Left lung (tissue), 10 donors: ENCODE data around the gene SIDT1. TPM values are rescaled to one million over a fixed set of nuclear protein-coding genes. Genes with fewer than 3 reads are reported as not detected.

ENCODE experiments used
- ATAC-seq: fragments of 200-7000 bp; cut with Tn5 transposase; one replicate; pipeline ENCODE4 v1.9.1; 2020; ENCODE audit warnings: moderate library complexity
- DNase-seq, 4 donors: peaks; one replicate each; pipeline ENCODE4 v3.0.0-alpha.2; 2013 to 2020
- H3K27ac ChIP-seq, 2 donors: fragments of 200-600 bp; sonication (generic) in 1 of 2; one replicate each; pipeline versions ENCODE4 v1.5.0 to v1.8.0; 2020 to 2021
- H3K27me3 ChIP-seq, 2 donors: fragments of 200-600 bp; sonication (generic) in 1 of 2; one replicate each; pipeline versions ENCODE4 v1.5.0 to v1.8.0; 2020 to 2021
- H3K36me3 ChIP-seq, 2 donors: fragments of 200-600 bp; sonication (generic) in 1 of 2; one replicate each; pipeline versions ENCODE4 v1.5.0 to v1.8.0; 2020 to 2021
- H3K4me1 ChIP-seq, 2 donors: fragments of 200-600 bp; one replicate each; pipeline ENCODE4 v1.8.0; 2021
- H3K4me3 ChIP-seq, 2 donors: fragments of 200-600 bp; sonication (generic) in 1 of 2; one replicate each; pipeline versions ENCODE4 v1.5.0 to v1.8.0; 2020 to 2021; ENCODE audit warnings: mild to moderate bottlenecking in 1 of 2
- H3K9me3 ChIP-seq, 2 donors: fragments of 200-600 bp; sonication (generic) in 1 of 2; one replicate each; pipeline versions ENCODE4 v1.5.0 to v1.8.0; 2020 to 2021
- CTCF ChIP-seq, 2 donors: fragments of 200-600 bp; sonication (generic) in 1 of 2; IDR thresholded peaks; one replicate each; pipeline versions ENCODE4 v1.5.0 to v1.8.0; 2021; ENCODE audit warnings: antibody characterized with exemption in 2 of 2
- intact Hi-C, 2 donors: fragments of 100-400 bp; cut with DNase I; formaldehyde crosslinking; loops; one replicate each; pipeline versions ENCODE4 v1.11.2 to v1.14.2; 2022
- polyA plus RNA-seq, 6 donors: library from polyadenylated mRNA; unstranded; fragments of 120-200 nt; gene quantifications; one replicate each; pipeline ENCODE4 v1.2.1, GENCODE V29; 2013; ENCODE audit not compliant: insufficient read length in 6 of 6
- total RNA-seq, 2 donors: library from RNA; stranded (reverse); fragmentation: NEBNext Ultra II Directional; extraction: Animal tissue kit (Norgen Biotek cat#: 25700); gene quantifications; one replicate each; pipeline ENCODE4 v1.2.1, GENCODE V29; 2021
- donor health status: DM: no; HTN: yes; CAD: no.
- donor health status: DM: no; HTN: no; CAD: no.

The SIDT1 gene
- total and polyA plus RNA-seq, 8 donors = 1.8 to 4.7 (median 2.7) TPM

DNA sequence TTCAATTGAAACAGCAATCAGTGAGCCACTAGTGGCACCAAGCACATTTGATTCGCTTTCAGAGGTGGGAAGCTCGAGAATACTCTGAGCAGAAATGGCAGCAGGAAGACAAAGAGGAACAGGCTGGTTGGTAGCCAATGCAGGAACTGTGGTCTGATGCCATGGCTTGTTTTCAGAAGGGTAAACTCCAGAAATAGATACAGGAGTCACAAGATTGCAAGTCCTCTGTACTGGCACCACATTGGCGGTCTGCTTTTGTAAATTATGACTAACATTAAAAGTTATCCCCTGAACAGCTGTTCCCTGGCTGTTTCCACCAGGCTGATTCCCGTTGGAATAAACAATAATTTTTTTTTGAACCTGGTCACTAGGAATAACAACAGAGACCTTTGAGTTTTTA is 128.5 kb downstream of the SIDT1 start:
- ATAC-seq (no peak), DNase-seq (no peak)
- intact Hi-C loops = no loop called here
- TF ChIP-seq CTCF (IDR thresholded peaks at IDR 0.05) = no peak
- Histone ChIP-seq H3K36me3 (peaks cover 0 to 48% of the 10 kb centered on the region in 2 donors), H3K4me3 (no peak overlapping the region), H3K9me3 (no peaks in the 10 kb centered on the region), H3K4me1 (no peaks in the 10 kb centered on the region), H3K27ac (no peak overlapping the region), H3K27me3 (no peaks in the 10 kb centered on the region)

- no peak for ATAC-seq
Observed at GRCh38 chr3:113662824-113663223, 130.5 kb downstream of the SIDT1 start.

GRCh38 chr3:113663324-113663750 is 131.0 kb downstream of the SIDT1 start:
- TF ChIP-seq CTCF (IDR thresholded peaks at IDR 0.05) = no peak
- intact Hi-C loops = no loop called here
- H3K4me3 ChIP-seq = no peak overlapping the region
- ATAC-seq (no peak), DNase-seq (no peak)
- H3K27ac ChIP-seq = no peak overlapping the region
- H3K4me1 ChIP-seq = no peaks in the 10 kb centered on the region
- H3K27me3 ChIP-seq = no peaks in the 10 kb centered on the region
- peaks cover 0 to 46% of the 10 kb centered on the region in 2 donors for H3K36me3 ChIP-seq
- H3K9me3 ChIP-seq = no peaks in the 10 kb centered on the region

More at GRCh38 chr3:113662824-113663223, 130.5 kb downstream of the SIDT1 start:
- Histone ChIP-seq H3K27me3 (no peaks in the 10 kb centered on the region), H3K4me1 (no peaks in the 10 kb centered on the region), H3K4me3 (no peak overlapping the region), H3K9me3 (no peaks in the 10 kb centered on the region), H3K36me3 (peaks cover 0 to 48% of the 10 kb centered on the region in 2 donors), H3K27ac (no peak overlapping the region)
- DNase-seq = no peak
- intact Hi-C loops = no loop called here
- no peak for TF ChIP-seq CTCF (IDR thresholded peaks at IDR 0.05)

- no peak for TF ChIP-seq CTCF (IDR thresholded peaks at IDR 0.05)
- DNase-seq (no peak), ATAC-seq (no peak)
- intact Hi-C loops = no loop called here
- no peak overlapping the region for H3K4me3 ChIP-seq
- no peaks in the 10 kb centered on the region for H3K27me3 ChIP-seq
- H3K4me1 ChIP-seq = no peaks in the 10 kb centered on the region
- H3K36me3 ChIP-seq = peaks cover 0 to 42% of the 10 kb centered on the region in 2 donors
- H3K9me3 ChIP-seq = no peaks in the 10 kb centered on the region
- H3K27ac ChIP-seq = no peak overlapping the region
Observed at GRCh38 chr3:113663761-113664160, 131.4 kb downstream of the SIDT1 start.

DNA sequence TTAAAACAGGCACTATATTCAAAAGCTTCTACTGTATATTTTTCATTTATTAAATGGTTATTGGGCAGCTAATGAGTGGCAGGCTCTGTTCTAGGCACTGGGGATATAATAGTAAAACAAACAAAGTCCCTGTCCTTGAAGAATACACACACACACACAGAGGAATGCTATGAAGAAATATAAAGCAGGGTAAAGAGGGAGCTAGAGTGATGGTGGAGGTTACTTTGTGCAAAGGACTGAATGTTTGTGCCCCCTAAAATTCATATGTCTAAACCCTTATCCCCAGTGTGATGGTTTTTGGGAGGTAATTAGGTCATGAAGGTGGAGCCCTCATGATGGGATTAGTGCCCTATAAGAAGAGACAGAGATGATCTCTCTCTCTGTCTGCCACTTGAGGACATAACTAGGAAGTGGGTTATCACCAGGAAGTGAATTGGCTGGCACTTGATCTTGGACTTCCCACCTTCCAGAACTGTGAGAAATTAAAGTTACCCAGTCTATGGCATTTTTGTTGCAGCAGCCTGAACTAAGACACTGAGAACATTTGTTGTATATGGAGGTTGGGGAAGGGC is 132.3 kb downstream of the SIDT1 start:
- intact Hi-C loops = no loop called here
- no peak overlapping the region for H3K27ac ChIP-seq
- H3K4me3 ChIP-seq = no peak overlapping the region
- H3K27me3 ChIP-seq = no peaks in the 10 kb centered on the region
- no peaks in the 10 kb centered on the region for H3K9me3 ChIP-seq
- no peak for DNase-seq
- TF ChIP-seq CTCF (IDR thresholded peaks at IDR 0.05) = no peak
- no peak for ATAC-seq
- no peaks in the 10 kb centered on the region for H3K4me1 ChIP-seq
- peaks cover 0 to 33% of the 10 kb centered on the region in 2 donors for H3K36me3 ChIP-seq
